Measurements from ENCODE around the gene RPRD2.
"Not testable (repeated sequence)": the region's sequence is repeated elsewhere in the genome, so short reads cannot be mapped to it uniquely, and the experiment has no call there.

Gene RPRD2

DNA sequence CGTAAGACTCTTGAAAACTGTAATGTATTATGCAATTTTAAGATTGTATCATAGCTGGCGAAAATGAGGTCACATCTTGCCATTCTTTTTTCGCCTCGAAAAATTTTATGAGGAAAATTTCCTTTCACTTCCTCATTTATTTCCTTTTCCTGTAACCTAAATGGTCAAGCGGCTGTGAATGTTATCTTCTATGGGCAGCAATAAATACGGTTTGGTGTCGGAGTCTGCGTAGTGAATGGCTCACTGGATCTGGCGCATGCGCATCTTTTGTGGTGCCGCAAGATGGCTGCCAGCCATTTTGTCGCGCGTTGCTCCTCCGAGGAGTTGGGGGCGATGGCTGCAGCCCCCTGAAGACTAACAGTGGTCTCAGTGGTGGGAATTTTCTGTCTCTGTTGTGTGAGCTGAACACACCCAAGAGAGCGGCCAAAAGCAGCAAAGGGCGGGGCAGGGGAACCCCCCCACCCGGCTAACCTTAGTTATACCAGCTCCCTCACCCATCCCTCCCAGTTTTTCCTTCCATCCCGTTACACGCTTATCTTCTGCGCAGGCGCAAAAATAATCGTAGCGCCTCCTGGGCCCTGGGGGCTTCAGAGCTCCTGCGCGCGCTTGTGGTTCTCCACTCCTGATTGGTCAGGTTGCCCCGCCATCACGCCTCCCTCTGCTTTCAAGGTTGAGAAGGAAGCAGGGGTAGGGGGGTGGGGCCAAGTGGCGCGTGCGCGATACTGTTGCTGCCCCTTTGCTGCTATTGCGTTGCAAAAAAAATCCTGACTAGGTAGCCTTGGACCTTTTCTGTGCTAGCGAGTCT, at the start of gene RPRD2:
Gene RPRD2, plus strand, starts transcription at position 722 of the 805 bp plus-strand sequence. CDS start 568 bp downstream, outside the sequence.
- Histone ChIP-seq H3K27me3 (ENCODE audit: low read depth) (no peaks in the 10 kb centered on the region), H3K4me1 (peaks cover 11% of the 10 kb centered on the region), H3K36me3 (replicated peaks) (no peaks in the 10 kb centered on the region; the same call in 1 of the 2 replicates), H3K9me3 (no peaks in the 10 kb centered on the region), H3K4me3 (peak within 1 kb of the TSS; percentile 74)
- peak; percentile 98 to 100 for DNase-seq (ENCODE audit: low spot score in 2 of 2)
- in situ Hi-C loops (cut with MboI; ENCODE audit: low sequenced_read_pairs): no loop called here

DNA sequence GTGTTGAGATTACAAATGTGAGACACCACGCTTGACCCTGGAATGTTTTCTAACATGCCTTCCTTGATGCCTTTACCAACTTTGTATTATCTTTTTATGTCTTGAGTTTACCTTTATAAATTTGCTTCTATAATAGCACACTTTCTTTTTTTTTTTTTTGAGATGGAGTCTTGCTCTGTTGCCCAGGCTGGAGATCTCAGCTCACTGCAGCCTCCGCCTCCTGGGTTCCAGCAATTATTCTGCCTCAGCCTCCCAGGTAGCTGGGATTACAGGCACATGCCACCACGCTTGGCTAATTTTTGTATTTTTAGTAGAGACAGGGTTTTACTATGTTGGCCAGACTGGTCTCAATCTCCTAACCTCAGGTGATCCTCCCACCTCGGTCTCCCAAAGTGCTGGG, 49.3 kb upstream of the RPRD2 start:
- H3K4me1 ChIP-seq; H3K4me3 ChIP-seq; H3K36me3 ChIP-seq (replicated peaks); H3K9me3 ChIP-seq; DNase-seq (ENCODE audit: low spot score in 2 of 2); H3K27me3 ChIP-seq (ENCODE audit: low read depth); in situ Hi-C loops (cut with MboI; ENCODE audit: low sequenced_read_pairs): not testable (repeated sequence)

DNA sequence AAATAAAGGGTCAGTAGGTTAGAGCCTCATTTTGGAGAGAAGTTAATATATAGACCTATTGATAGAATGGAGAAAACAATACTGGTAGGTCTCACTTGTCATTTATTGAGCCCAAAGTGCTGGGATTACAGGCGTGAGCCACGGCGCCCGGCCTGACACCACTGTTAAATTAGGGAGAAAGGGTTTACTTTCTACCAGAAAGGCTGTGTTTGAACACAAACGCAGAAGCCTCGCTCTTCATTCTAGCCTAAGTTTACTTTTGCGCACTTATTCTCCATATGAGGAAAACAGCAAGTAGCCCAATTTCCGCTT, 43.3 kb upstream of the RPRD2 start:
- Histone ChIP-seq H3K9me3 (no peaks in the 10 kb centered on the region), H3K4me3 (peak overlapping the region; percentile 72), H3K27me3 (ENCODE audit: low read depth) (no peaks in the 10 kb centered on the region), H3K4me1 (peaks cover 7% of the 10 kb centered on the region; the same call in 1 of the 2 replicates), H3K36me3 (replicated peaks) (peaks cover 8% of the 10 kb centered on the region)
- in situ Hi-C loops (cut with MboI; ENCODE audit: low sequenced_read_pairs): no loop called here
- no peak for DNase-seq (ENCODE audit: low spot score in 2 of 2)

DNA sequence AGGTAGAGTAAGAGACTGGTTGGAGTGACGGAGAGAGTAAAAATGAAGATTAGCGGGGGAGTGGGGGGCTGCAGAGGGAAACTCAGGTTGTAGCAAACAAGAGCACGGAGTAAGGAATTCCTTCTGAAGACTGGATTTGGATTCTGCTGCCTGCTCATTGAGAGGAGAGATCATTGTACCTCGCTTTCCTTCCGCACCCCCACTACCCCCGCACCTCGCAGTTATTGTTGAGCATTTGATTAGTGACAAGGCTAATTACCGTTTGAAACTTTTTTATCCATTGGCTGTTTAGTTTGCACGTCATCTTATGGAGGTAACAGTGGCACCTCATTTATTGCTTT, 42.2 kb upstream of the RPRD2 start:
- H3K27me3 ChIP-seq (ENCODE audit: low read depth): no peaks in the 10 kb centered on the region
- H3K4me3 ChIP-seq: peak overlapping the region; percentile 72
- H3K36me3 ChIP-seq (replicated peaks): peaks cover 20% of the 10 kb centered on the region
- in situ Hi-C loops (cut with MboI; ENCODE audit: low sequenced_read_pairs): no loop called here
- no peak for DNase-seq (ENCODE audit: low spot score in 2 of 2)
- peaks cover 7% of the 10 kb centered on the region; the same call in 1 of the 2 replicates for H3K4me1 ChIP-seq
- H3K9me3 ChIP-seq: no peaks in the 10 kb centered on the region

DNA sequence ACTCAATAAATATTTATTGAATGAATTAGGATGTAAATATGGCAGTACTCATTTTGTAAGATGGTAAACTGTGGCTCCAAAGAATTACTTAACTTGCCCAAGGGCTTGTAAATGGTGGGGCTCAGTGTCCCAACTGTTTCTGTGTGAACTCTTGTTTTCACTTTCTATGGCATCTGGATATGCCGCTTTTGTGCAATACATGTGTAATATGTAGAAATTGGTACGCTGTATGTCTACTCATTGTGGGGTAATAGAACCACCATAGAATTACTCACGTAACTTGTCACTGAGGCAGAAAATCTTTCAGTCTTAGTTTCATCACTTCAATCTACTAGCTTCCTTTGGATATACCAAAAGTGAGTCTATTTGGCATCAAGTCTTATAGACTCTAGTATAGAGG, 41.6 kb upstream of the RPRD2 start:
- Histone ChIP-seq H3K36me3 (replicated peaks) (peaks cover 25% of the 10 kb centered on the region), H3K27me3 (ENCODE audit: low read depth) (no peaks in the 10 kb centered on the region), H3K4me1 (peaks cover 7% of the 10 kb centered on the region; the same call in 1 of the 2 replicates), H3K9me3 (no peaks in the 10 kb centered on the region), H3K4me3 (peak overlapping the region; percentile 72)
- no peak for DNase-seq (ENCODE audit: low spot score in 2 of 2)
- in situ Hi-C loops (cut with MboI; ENCODE audit: low sequenced_read_pairs): no loop called here

DNA sequence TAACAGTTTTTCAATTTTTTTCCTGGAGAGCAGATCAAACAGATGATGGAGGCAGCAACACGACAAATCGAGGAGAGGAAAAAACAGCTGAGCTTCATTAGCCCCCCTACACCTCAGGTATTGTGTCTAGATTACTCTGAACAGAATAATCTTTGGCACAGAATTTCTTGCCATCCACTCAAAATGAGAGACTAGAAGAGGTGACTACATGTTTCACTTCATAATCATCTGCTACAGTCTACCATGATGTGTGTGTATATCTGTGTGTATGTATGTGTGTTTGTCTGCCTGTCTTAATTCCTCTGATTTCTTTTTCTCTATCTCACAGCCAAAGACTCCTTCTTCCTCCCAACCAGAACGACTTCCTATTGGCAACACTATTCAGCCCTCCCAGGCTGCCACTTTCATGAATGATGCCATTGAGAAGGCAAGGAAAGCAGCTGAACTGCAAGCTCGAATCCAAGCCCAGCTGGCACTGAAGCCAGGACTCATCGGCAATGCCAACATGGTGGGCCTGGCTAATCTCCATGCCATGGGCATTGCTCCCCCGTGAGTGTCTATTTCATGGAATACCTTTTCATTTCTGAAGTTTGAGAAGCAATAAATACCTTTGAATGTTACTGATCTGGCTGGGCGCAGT, 31.2 kb upstream of the RPRD2 start:
- Histone ChIP-seq H3K9me3 (no peaks in the 10 kb centered on the region), H3K4me1 (no peaks in the 10 kb centered on the region), H3K4me3 (no peak overlapping the region), H3K36me3 (replicated peaks) (peaks cover 87% of the 10 kb centered on the region), H3K27me3 (ENCODE audit: low read depth) (no peaks in the 10 kb centered on the region)
- in situ Hi-C loops (cut with MboI; ENCODE audit: low sequenced_read_pairs): no loop called here
- no peak for DNase-seq (ENCODE audit: low spot score in 2 of 2)

DNA sequence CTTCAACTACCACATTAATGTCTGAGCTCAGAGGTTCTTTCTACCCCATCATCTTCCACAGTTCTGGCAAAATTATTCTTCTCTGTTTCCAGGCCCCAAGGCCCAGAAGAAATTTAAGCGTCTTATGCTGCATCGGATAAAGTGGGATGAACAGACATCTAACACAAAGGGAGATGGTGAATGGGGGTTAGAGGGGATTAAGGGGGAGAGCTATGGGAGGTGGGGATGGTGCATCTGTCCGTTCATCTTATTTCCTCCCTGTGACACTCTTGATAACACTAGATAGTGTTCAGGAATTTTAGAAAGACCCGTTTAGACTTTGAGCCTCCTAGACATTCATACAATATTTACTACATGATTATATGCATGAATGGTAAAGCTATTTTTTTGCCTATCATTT, 17.6 kb upstream of the RPRD2 start:
- peaks cover 83% of the 10 kb centered on the region for H3K36me3 ChIP-seq (replicated peaks)
- H3K4me3 ChIP-seq: no peak overlapping the region
- in situ Hi-C loops (cut with MboI; ENCODE audit: low sequenced_read_pairs): no loop called here
- H3K9me3 ChIP-seq: no peaks in the 10 kb centered on the region
- H3K4me1 ChIP-seq: no peaks in the 10 kb centered on the region
- DNase-seq (ENCODE audit: low spot score in 2 of 2): no peak
- H3K27me3 ChIP-seq (ENCODE audit: low read depth): no peaks in the 10 kb centered on the region

DNA sequence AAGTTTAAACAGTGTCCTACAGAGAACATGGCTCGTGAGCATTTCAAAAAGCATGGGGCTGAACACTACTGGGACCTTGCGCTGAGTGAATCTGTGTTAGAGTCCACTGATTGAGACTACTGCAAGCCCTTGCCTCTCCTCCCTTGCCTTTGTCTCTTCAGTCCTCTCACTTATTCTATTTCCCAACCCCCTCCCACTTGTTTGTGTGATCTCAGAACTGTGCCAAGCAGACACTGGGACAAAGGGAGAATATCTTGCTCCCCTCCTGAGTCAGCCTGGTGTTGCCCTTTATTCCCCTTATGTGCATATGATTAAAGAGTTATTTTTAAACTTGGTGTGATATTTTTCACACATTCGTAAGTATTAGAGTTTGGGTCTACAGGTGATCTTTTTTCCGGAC, 11.1 kb upstream of the RPRD2 start:
- H3K9me3 ChIP-seq: no peaks in the 10 kb centered on the region
- peaks cover 64% of the 10 kb centered on the region for H3K36me3 ChIP-seq (replicated peaks)
- H3K4me3 ChIP-seq: no peak overlapping the region
- H3K27me3 ChIP-seq (ENCODE audit: low read depth): no peaks in the 10 kb centered on the region
- no peak for DNase-seq (ENCODE audit: low spot score in 2 of 2)
- no peaks in the 10 kb centered on the region for H3K4me1 ChIP-seq
- in situ Hi-C loops (cut with MboI; ENCODE audit: low sequenced_read_pairs): no loop called here

DNA sequence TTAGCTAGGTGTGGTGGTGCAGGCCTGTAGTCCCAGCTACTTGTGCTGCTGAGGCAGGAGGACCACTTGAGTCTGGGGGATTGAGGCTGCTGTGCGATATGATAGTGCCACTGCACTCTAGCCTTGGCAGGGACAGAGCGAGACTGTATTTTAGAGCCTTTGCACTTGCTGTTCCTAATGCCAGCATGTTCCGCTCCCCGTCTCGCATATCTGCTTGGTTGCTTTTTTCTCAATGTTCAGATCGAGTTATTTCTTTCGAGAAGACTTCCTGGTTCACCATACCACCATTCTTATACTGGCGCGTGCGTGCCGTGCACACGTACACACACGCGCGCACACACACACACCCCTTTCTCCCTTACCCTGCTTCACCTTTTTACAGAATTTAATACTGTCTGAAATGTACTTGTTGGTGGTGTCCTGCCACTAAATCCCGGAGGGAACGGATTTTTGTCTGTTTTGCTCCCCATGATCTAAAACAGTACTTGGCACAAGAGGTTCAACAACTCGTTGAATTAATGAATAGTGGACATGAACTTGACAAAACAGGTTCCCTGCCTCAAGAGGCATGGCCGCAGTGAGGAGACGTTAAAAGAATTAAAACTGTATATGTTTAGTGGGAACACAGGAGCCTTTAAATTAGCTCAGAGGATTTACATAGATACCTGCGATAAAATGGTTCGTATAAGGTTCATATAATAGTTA, 1.1 kb upstream of the RPRD2 start:
- H3K27me3 ChIP-seq (ENCODE audit: low read depth): no peaks in the 10 kb centered on the region
- in situ Hi-C loops (cut with MboI; ENCODE audit: low sequenced_read_pairs): no loop called here
- no peaks in the 10 kb centered on the region for H3K9me3 ChIP-seq
- H3K4me1 ChIP-seq: peaks cover 11% of the 10 kb centered on the region
- H3K4me3 ChIP-seq: peak overlapping the region; percentile 74
- no peak for DNase-seq (ENCODE audit: low spot score in 2 of 2)
- no peaks in the 10 kb centered on the region; the same call in 1 of the 2 replicates for H3K36me3 ChIP-seq (replicated peaks)

DNA sequence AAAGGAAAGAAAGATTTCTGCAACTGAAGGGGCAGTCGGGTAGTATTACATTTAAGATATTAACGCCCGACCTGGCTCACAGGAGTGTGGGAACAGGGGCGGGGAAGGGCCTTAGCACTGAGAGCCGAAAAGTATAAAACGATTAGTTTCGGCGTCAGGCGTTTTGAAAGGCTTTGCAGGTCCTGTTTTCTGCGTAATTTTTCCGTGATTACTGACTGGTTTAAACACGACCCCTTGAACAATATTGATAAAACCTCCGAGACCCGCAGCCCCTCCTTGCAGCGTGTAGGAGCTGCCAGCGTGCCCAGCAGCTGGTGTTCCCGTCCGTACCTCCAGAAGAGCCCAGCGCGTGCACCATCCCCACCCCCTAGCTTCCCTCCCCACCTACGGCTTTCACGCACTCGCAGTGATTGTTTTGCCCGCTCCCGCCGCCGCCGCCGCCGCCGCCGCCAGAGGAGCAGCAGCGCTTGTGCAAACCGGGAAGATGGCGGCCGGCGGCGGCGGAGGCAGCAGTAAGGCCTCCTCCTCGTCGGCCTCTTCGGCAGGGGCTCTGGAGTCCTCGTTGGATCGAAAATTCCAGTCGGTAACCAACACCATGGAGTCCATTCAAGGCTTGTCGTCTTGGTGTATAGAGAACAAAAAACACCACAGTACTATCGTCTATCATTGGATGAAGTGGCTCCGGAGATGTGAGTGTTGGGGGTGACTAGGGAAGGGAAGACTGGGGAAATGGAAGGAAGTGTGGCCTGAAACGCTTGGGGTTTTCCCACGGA, 470 bp downstream of the RPRD2 start:
- H3K4me1 ChIP-seq: peaks cover 11% of the 10 kb centered on the region
- peak overlapping the region; percentile 74 for H3K4me3 ChIP-seq
- H3K36me3 ChIP-seq (replicated peaks): no peaks in the 10 kb centered on the region; the same call in 1 of the 2 replicates
- in situ Hi-C loops (cut with MboI; ENCODE audit: low sequenced_read_pairs): no loop called here
- peak; percentile 78 to 88 for DNase-seq (ENCODE audit: low spot score in 2 of 2)
- no peaks in the 10 kb centered on the region for H3K9me3 ChIP-seq
- no peaks in the 10 kb centered on the region for H3K27me3 ChIP-seq (ENCODE audit: low read depth)

DNA sequence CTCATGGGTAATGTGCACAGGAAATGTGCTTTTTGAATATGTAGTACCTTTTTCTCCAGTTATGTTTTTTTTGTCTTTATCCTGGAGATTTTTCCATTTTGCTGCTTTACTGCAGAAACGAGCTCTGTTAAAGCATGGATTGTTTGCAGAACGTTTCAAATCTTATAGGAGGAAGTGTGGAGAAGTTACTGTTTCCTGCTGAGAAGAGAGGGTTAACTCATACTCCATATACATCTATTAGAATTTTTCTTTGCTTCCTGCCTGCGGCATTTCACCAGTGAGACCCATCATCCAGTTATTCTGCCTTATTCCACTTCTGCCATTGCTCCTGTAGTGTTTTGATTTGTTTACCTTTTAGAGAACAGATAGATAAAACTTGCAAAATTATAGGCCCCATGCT, 2.0 kb downstream of the RPRD2 start:
- no peaks in the 10 kb centered on the region; the same call in 1 of the 2 replicates for H3K36me3 ChIP-seq (replicated peaks)
- peaks cover 18% of the 10 kb centered on the region for H3K4me1 ChIP-seq
- peak in 1 of 2 experiments; percentile 53 for DNase-seq (ENCODE audit: low spot score in 2 of 2)
- H3K9me3 ChIP-seq: no peaks in the 10 kb centered on the region
- H3K4me3 ChIP-seq: peak overlapping the region; percentile 74
- in situ Hi-C loops (cut with MboI; ENCODE audit: low sequenced_read_pairs): no loop called here
- H3K27me3 ChIP-seq (ENCODE audit: low read depth): no peaks in the 10 kb centered on the region

DNA sequence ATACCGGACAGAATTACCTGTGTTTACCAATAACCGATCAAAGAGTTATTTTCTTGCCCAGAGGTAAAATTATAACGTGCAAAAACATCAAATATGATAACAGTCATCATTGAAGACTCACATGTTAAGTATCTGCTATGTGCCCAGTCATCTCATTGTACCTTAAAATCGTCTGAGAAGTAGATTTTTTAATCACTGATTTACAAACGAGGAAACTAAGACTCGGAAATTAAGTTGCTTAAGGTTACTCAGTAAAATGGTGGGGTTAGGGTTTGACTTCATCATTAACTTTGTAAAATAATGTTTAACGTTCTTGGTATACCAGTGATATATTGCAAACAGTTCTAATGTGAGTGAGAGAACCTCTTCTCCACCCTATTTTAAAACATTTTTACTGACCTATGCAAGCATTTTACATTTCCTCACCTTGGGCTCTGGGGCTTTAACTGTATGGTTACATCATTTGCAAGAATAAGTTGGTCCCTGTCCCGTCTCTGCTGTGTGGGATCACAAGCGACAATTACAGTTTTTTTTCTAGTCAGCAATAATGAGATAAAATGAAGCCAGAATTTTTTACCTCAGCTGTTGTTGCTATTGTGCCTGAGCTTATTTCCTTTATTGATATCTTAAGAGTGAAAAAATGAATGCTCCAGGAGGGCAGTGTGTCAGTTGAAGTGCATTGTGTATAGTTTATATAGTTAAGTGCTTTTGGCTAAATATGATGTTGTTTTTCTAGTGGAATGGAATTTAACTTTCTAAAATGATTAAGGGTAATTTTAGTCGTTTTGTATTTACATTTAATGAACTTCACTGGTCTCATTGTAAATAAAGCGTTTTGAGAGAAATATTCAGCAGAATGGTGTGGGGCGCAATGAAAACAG, 2.7 kb downstream of the RPRD2 start:
- H3K36me3 ChIP-seq (replicated peaks): no peaks in the 10 kb centered on the region; the same call in 1 of the 2 replicates
- no peaks in the 10 kb centered on the region for H3K9me3 ChIP-seq
- in situ Hi-C loops (cut with MboI; ENCODE audit: low sequenced_read_pairs): no loop called here
- H3K4me1 ChIP-seq: peaks cover 18% of the 10 kb centered on the region
- H3K4me3 ChIP-seq: peak overlapping the region; percentile 74
- no peaks in the 10 kb centered on the region for H3K27me3 ChIP-seq (ENCODE audit: low read depth)
- no peak for DNase-seq (ENCODE audit: low spot score in 2 of 2)

DNA sequence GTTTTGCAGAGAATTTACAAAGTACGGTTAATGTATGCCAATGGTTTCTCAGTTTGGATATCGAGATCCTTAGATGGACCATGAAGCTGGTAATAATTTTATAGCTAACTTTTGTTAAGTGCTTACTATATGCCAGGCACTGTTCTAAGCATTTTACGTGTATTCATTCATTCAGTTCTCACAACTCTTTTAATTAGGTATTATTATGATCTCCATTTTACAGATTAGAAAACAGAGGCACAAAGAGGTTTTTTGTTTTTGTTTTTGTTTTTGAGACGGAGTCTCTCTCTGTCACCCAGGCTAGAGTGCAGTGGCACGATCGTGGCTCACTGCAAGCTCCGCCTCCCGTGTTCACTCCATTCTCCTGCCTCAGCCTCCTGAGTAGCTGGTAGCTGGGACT, 7.2 kb downstream of the RPRD2 start:
- no peak overlapping the region for H3K4me3 ChIP-seq
- H3K4me1 ChIP-seq: peaks cover 25% of the 10 kb centered on the region
- no peaks in the 10 kb centered on the region for H3K9me3 ChIP-seq
- in situ Hi-C loops (cut with MboI; ENCODE audit: low sequenced_read_pairs): no loop called here
- H3K27me3 ChIP-seq (ENCODE audit: low read depth): no peaks in the 10 kb centered on the region
- H3K36me3 ChIP-seq (replicated peaks): no peaks in the 10 kb centered on the region; the same call in 1 of the 2 replicates
- DNase-seq (ENCODE audit: low spot score in 2 of 2): no peak
